ENCODE data around the gene SH3RF2.

SH3RF2 gene

GRCh38 chr5:146069780-146070099 is 133.4 kb downstream of the SH3RF2 start:
- DNase-seq (ENCODE audit: low read depth, low spot score), result no peak
- H3K4me3 ChIP-seq, result no peak overlapping the region
- H3K27ac ChIP-seq, result no peak overlapping the region
- no peaks in the 10 kb centered on the region for H3K36me3 ChIP-seq (ENCODE audit: insufficient read depth, low read length)
- TF ChIP-seq EZH2 (IDR thresholded peaks at IDR 0.05) (no peak), POLR2AphosphoS5 (IDR thresholded peaks at IDR 0.05; ENCODE audit: borderline replicate concordance, low read depth, low read length) (no peak), FOXP2 (optimal IDR thresholded peaks at IDR 0.05; ENCODE audit: control extremely low read depth, extremely low read length, insufficient read depth) (no peak)
- H3K9ac ChIP-seq (ENCODE audit: insufficient read length), result no peak overlapping the region
- H3K9me3 ChIP-seq (ENCODE audit: low read depth, low read length), result no peaks in the 10 kb centered on the region

GRCh38 chr5:146070746-146071145 is 134.4 kb downstream of the SH3RF2 start:
- H3K27ac ChIP-seq, result no peak overlapping the region
- TF ChIP-seq FOXP2 (optimal IDR thresholded peaks at IDR 0.05; ENCODE audit: control extremely low read depth, extremely low read length, insufficient read depth), result no peak
- TF ChIP-seq EZH2 (IDR thresholded peaks at IDR 0.05), result no peak
- no peak for TF ChIP-seq POLR2AphosphoS5 (IDR thresholded peaks at IDR 0.05; ENCODE audit: borderline replicate concordance, low read depth, low read length)
- no peak for DNase-seq (ENCODE audit: low read depth, low spot score)
- no peaks in the 10 kb centered on the region for H3K36me3 ChIP-seq (ENCODE audit: insufficient read depth, low read length)
- H3K9me3 ChIP-seq (ENCODE audit: low read depth, low read length), result no peaks in the 10 kb centered on the region
- H3K4me3 ChIP-seq, result no peak overlapping the region
- H3K9ac ChIP-seq (ENCODE audit: insufficient read length), result no peak overlapping the region

- DNase-seq (ENCODE audit: low read depth, low spot score), result no peak
- H3K27ac ChIP-seq, result no peak overlapping the region
Measured at GRCh38 chr5:146071171-146071570, 134.8 kb downstream of the SH3RF2 start.

GRCh38 chr5:146072595-146072994 is 136.2 kb downstream of the SH3RF2 start:
- Histone ChIP-seq H3K4me3 (no peak overlapping the region), H3K36me3 (ENCODE audit: insufficient read depth, low read length) (no peaks in the 10 kb centered on the region), H3K27ac (no peak overlapping the region), H3K9ac (ENCODE audit: insufficient read length) (no peak overlapping the region), H3K9me3 (ENCODE audit: low read depth, low read length) (no peaks in the 10 kb centered on the region)
- DNase-seq (ENCODE audit: low read depth, low spot score), result no peak
- TF ChIP-seq FOXP2 (optimal IDR thresholded peaks at IDR 0.05; ENCODE audit: control extremely low read depth, extremely low read length, insufficient read depth), result no peak
- no peak for TF ChIP-seq EZH2 (IDR thresholded peaks at IDR 0.05)
- no peak for TF ChIP-seq POLR2AphosphoS5 (IDR thresholded peaks at IDR 0.05; ENCODE audit: borderline replicate concordance, low read depth, low read length)

More at GRCh38 chr5:146071171-146071570, 134.8 kb downstream of the SH3RF2 start:
- H3K36me3 ChIP-seq (ENCODE audit: insufficient read depth, low read length), result no peaks in the 10 kb centered on the region
- no peaks in the 10 kb centered on the region for H3K9me3 ChIP-seq (ENCODE audit: low read depth, low read length)
- no peak for TF ChIP-seq FOXP2 (optimal IDR thresholded peaks at IDR 0.05; ENCODE audit: control extremely low read depth, extremely low read length, insufficient read depth)
- no peak for TF ChIP-seq EZH2 (IDR thresholded peaks at IDR 0.05)
- TF ChIP-seq POLR2AphosphoS5 (IDR thresholded peaks at IDR 0.05; ENCODE audit: borderline replicate concordance, low read depth, low read length), result no peak
- H3K4me3 ChIP-seq, result no peak overlapping the region
- H3K9ac ChIP-seq (ENCODE audit: insufficient read length), result no peak overlapping the region

- TF ChIP-seq POLR2AphosphoS5 (IDR thresholded peaks at IDR 0.05; ENCODE audit: borderline replicate concordance, low read depth, low read length) (no peak), FOXP2 (optimal IDR thresholded peaks at IDR 0.05; ENCODE audit: control extremely low read depth, extremely low read length, insufficient read depth) (no peak)
- no peak overlapping the region for H3K4me3 ChIP-seq
- no peaks in the 10 kb centered on the region for H3K9me3 ChIP-seq (ENCODE audit: low read depth, low read length)
- no peak overlapping the region for H3K9ac ChIP-seq (ENCODE audit: insufficient read length)
- DNase-seq (ENCODE audit: low read depth, low spot score), result no peak
- H3K36me3 ChIP-seq (ENCODE audit: insufficient read depth, low read length), result no peaks in the 10 kb centered on the region
- H3K27ac ChIP-seq, result no peak overlapping the region
Measured at GRCh38 chr5:146073239-146073900, 137.0 kb downstream of the SH3RF2 start.

GRCh38 chr5:146076028-146076427 is 139.7 kb downstream of the SH3RF2 start:
- Histone ChIP-seq H3K36me3 (ENCODE audit: insufficient read depth, low read length) (no peaks in the 10 kb centered on the region), H3K27ac (no peak overlapping the region), H3K9ac (ENCODE audit: insufficient read length) (no peak overlapping the region), H3K4me3 (no peak overlapping the region), H3K9me3 (ENCODE audit: low read depth, low read length) (no peaks in the 10 kb centered on the region)
- no peak for DNase-seq (ENCODE audit: low read depth, low spot score)
- TF ChIP-seq EZH2 (IDR thresholded peaks at IDR 0.05) (no peak), FOXP2 (optimal IDR thresholded peaks at IDR 0.05; ENCODE audit: control extremely low read depth, extremely low read length, insufficient read depth) (no peak), POLR2AphosphoS5 (IDR thresholded peaks at IDR 0.05; ENCODE audit: borderline replicate concordance, low read depth, low read length) (no peak)

- TF ChIP-seq FOXP2 (optimal IDR thresholded peaks at IDR 0.05; ENCODE audit: control extremely low read depth, extremely low read length, insufficient read depth), result no peak
- no peak for TF ChIP-seq POLR2AphosphoS5 (IDR thresholded peaks at IDR 0.05; ENCODE audit: borderline replicate concordance, low read depth, low read length)
- TF ChIP-seq EZH2 (IDR thresholded peaks at IDR 0.05), result no peak
- Histone ChIP-seq H3K9me3 (ENCODE audit: low read depth, low read length) (no peaks in the 10 kb centered on the region), H3K4me3 (no peak overlapping the region), H3K27ac (no peak overlapping the region), H3K36me3 (ENCODE audit: insufficient read depth, low read length) (no peaks in the 10 kb centered on the region), H3K9ac (ENCODE audit: insufficient read length) (no peak overlapping the region)
- no peak for DNase-seq (ENCODE audit: low read depth, low spot score)
Measured at GRCh38 chr5:146076455-146076854, 140.1 kb downstream of the SH3RF2 start.

- Histone ChIP-seq H3K9ac (ENCODE audit: insufficient read length) (no peak overlapping the region), H3K27ac (no peak overlapping the region), H3K36me3 (ENCODE audit: insufficient read depth, low read length) (no peaks in the 10 kb centered on the region), H3K9me3 (ENCODE audit: low read depth, low read length) (no peaks in the 10 kb centered on the region), H3K4me3 (no peak overlapping the region)
- DNase-seq (ENCODE audit: low read depth, low spot score), result no peak
- TF ChIP-seq POLR2AphosphoS5 (IDR thresholded peaks at IDR 0.05; ENCODE audit: borderline replicate concordance, low read depth, low read length) (no peak), FOXP2 (optimal IDR thresholded peaks at IDR 0.05; ENCODE audit: control extremely low read depth, extremely low read length, insufficient read depth) (no peak), EZH2 (IDR thresholded peaks at IDR 0.05) (no peak)
Measured at GRCh38 chr5:146078566-146078965, 142.2 kb downstream of the SH3RF2 start.
